Stimulated activated CD4-positive, alpha-beta T cell treated with anti-CD3 and anti-CD28 coated beads, Interleukin-4, amount 100 ng/mL, for 24 hours (primary cell): ENCODE results near the gene FAN1.
A peak's percentile ranks its signal among the peaks of the same experiment; 100 is the strongest.
"Not testable (repeated sequence)": the region's sequence is repeated elsewhere in the genome, so short reads cannot be mapped to it uniquely, and the experiment has no call there.

ENCODE experiments used
- DNase-seq: peaks from one replicate; pipeline ENCODE4 v3.0.0-alpha.2; 2020

Gene FAN1

DNA sequence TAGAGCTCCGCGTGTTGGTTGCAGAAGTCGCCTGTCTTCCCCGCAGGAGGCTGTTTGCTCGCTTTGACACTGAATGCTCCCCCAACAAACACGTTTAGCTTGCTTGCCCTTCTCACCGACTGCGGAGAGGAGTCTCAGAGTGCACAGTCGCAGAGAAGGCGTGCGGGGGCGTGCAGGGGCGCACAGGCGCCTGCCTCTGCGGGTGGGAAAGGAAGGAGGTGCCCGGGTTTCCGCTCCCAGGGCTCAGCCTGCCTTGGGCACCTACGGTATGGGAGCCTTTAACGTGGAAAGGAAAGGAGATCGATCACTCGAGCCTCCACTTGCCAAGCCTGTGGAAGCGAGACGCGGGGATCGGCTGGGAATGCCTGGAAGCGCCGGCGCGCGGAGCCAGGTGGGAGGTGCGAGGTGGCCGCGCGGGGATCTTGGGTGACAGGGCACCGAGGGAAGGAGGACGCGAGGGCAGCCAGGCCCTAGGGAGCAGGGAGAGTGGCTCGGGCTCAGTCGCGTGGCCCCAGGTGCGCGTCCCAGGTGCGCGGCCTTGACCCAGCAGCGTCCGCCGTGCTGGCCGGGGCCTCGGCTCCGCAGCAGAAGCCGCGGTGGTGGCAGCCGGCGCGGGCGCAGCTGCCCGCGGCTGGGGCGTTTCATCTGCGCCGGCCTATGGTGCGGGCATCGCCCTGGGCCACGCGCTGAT is at the start of gene FAN1:
Gene FAN1, plus strand, starts transcription at position 419 of the 691 bp plus-strand sequence. CDS start 749 bp downstream, outside the sequence.
- peak; percentile 85 for DNase-seq

DNA sequence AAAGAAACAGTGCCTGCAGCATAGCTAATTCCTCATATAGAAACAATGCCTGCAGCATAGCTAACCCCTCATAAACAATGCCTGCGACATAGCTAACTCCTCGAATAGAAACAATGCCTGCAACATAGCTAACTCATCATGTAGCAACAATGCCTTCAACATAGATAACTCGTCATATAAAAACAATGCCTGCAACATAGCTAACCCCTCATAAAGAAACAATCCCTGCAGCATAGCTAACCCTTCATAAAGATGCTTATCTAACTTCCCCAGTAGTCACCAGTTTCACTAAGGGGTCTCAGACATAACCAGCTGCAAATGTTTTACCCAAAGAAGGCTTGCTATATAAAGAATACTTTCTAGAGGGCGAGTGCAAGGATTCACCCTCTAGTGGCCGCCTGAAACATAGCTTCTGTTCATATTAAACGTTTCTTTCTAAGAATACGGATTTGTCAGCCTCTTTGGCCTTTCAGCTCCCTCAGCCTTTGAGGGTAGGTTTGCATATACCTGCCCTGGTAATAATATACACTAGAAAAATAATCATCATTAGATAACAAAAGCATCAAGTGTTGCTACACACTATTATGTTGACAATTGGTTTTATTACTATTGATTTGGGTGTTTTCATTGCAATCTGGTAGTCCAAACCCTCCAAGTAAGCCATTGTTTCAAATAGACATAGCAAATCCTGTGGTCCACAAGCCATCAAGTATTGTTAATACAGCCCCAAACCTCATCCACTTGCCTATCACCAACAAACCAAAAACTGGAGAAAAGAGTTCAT is 44.4 kb upstream of the FAN1 start:
- no peak for DNase-seq

DNA sequence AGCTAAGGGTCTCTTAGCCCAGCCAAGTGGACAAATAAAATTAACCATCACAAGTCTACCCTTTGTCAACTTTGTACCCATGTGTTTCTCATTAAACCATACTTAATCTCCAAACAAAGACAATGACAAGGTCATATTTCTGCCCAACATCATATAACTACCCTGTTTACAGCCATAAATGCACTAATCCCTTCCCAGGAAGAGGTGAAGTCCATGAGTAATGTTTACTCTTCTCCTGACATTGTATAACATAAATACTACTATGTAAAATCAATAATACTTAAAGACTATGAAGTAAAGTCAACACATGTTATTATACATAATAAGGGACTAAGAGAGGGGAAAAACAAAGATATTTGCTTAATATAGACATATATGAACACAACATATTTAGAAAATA is 38.5 kb upstream of the FAN1 start:
- no peak for DNase-seq

DNA sequence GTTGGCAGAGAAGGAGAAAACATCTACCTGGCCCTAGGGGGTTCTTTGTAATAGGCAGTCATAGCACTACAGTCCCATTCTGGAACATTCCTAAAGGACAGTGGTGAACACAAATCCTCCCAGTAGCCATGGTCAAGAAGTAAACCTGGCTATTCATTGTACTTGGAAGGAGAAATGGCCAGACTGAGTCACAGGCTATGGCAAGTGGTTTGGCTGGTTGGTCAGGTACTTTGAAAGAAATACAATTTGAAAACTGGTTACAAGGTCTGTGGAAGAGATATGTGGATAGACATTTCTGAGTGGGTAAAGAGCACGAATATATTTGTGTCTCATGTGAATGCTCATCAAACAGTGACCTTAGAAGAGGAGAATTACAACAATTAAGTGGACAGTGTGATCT is 33.0 kb upstream of the FAN1 start:
- DNase-seq, result no peak

DNA sequence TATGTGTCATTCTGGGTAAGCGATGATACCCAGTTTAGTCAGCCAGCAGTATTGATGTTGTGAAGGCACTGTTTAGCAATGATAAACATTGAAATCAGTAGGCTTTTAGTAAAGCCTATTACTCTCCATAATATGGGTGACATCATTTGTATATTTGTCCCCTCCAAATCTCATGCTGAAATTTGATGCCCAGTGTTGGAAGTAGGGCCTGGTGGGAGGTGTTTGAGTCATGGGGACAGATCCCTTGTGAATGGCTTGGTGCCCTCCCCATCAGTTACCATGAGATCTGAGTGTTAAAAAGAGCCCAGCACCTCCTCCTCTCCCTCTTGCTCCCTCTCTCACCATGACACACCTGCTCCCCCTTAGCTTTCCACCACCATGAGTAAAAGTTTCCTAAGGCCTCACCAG is 31.4 kb upstream of the FAN1 start:
- peak; percentile 7 for DNase-seq

DNA sequence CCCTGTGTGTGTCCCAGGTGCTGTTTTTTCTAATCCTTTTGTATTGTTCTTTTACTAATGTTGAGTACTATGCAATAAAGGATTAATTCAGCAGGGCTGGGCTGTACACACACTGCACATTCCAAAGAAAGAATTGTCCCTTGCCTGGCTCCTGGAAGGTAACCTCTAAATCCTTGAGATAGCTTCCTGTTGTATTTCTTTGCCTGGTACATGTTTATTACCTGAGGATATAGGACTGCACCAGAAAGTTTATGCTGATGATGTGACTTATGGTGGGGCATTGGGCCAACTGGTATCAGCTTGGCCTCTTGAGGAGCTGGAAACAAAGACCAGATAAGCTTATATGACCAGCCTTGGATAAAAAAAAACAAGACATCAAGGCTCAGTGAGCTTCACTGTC is 26.6 kb upstream of the FAN1 start:
- no peak for DNase-seq

DNA sequence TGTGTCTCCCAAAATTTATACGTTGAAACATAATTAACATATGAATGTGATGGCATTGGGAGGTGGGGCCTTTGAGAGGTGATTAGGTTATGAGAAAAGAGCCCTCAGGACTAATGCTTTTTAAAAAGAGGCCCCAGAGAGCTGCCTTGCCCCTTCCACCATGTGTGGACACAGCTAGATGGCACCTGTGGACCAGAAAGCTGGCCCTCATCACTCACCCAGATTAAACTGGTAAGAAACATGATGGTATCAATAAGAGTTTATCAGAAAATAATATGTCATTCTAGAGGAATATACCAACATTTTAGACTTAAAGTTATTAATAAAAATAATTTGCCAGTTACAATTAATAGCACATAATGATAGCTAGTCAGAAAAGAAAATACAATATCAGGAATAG is 25.2 kb upstream of the FAN1 start:
- DNase-seq, result no peak

DNA sequence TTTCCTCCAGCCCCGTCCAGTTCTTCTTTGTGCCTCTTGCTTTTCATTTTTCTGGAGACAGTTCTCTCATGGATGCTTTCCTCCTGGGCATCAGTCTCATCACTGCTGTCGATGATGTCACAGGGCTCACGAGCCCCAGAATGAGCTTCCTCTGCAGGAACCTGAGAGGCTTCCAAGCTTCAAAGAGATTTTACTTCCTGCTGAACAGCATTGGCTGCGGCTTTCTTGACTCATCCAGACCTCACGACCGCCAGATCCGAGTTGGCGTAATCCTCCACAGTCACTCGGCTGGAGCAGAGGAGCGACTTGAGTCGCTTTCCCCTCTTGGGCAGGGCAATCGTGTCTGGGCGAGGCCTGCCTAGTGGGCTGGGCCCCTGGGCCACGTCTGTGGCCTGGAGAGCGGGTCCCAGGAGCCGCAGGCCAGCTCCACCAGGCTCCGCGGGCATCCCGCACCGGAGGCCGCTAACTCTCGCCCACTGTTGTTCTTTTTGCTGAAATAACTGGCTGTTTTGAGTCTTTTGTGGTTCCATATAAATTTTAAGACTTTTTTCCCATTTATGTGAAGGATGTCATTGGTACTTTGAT is 20.8 kb upstream of the FAN1 start:
- peak; percentile 28 for DNase-seq

DNA sequence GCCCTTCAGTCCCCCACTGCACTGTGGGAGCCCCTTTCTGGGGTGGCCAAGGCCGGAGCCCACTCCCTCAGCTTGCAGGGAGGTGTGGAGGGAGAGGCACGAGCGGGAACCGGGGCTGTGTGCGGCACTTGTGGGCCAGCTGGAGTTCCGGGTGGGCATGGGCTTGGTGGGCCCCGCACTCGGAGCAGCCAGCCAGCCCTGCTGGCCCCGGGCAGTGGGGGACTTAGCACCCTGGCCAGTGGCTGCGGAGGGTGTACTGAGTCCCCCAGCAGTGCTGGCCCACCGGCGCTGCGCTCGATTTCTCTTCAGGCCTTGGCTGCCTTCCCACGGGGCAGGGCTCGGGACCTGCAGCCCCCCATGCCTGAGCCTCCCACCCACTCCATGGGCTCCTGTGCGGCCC is 20.0 kb upstream of the FAN1 start:
- DNase-seq, result not testable (repeated sequence)

DNA sequence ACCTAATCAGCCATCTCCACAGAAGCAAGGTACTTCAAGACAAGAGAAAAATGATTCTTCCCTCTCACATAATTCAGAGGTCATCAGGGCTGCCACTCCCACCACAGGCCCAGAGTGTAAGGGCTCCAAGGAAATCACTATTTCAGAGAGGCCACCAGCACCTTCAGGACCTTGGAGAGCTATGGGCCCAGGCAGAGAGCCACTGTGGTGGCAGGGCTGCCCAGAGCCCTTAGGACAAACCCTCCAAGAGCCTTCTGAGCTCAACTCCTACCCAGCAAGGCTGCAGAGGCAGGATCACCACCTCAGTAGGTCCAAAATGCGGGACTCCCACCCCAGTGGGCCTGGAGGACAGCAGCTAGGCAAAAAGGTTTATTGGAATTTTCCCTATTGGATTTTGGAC is 17.9 kb upstream of the FAN1 start:
- no peak for DNase-seq

DNA sequence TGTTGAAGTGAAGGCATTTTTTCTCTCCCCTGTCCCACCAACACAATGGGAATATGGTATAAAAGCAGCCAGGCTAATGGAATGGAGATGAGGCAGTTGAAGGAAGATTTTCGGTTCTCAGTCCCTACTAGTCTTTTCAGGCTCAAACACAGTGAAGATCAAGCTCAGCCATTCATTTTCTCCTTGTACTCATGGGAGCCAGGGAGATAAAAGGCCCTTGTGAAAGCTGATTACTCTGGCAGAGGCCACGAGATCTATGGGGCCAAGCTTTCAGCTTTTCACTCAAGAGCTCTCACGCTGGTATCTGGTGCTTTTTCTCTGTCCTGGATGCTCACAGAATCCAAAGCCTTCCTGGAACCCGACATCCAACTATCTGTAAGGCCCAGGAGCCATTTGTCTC is 14.5 kb upstream of the FAN1 start:
- DNase-seq, result no peak

DNA sequence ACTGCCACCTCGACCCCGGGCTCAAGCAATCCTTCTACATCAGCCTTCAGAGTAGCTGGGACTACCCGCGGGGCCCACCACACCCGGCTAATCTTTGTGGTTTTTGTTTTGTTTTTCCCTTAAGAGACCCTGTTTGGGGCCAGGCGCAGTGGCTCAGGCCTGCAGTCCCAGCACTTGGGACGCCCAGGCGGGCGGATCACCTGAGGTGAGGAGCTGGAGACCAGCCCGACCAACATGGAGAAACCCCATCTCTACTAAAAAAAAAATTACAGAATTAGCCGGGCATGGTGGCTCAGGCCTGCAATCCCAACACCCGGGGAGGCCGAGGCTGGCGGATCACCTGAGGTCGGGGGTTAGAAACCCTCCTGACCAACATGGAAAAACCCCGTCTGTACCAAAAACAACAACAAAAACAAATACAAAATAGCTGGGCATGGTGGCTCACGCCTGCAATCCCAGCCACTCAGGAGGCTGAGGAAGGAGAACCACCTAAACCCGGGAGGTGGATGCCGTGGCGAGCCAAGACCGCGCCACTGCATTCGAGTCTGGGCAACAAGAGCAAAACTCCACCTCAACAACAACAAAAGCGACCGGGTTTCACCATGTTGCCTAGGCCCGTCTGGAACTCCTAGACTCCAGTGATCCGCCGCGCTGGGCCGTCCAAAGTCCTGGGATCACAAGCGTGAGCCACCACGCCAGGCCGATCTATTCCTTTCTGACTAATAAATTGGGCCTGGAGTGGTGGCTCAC is 8.1 kb upstream of the FAN1 start:
- DNase-seq, result no peak

DNA sequence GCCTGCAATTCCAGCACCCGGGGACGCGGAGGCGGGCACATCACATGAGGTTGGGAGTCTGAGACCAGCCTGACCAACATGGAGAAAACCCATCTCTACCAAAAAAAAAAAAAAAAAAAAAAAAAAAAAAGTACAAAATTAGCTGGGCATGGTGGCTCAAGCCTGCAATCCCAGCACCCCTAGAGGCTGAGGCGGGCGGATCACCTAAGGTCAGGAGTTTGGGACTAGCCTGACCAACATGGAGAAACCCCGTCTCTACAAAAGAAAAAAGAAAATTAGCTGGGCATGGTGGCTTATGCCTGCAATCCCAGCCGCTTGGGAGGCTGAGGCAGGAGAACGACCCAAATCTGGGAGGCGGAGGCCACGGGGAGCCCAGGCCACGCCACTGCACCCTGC is 7.5 kb upstream of the FAN1 start:
- no peak for DNase-seq

DNA sequence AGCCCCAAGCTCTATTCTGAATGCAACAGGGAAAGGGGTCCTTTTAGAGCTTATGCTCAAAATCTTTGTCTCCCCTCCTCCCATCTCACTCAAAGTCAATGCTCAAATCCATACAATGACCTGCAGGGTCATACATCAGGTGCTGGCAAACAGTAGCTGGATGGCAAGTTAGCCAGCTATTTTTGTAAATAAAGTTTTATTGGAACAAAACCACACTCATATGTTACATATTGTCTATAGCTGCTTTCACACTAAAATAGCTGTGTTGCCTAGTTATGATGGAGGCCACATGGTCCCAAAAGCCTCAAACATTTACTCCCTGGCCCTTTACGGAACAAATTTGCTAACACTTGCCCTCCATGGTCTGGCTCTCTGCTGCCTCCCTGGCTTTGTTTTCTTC is 1.8 kb upstream of the FAN1 start:
- no peak for DNase-seq

DNA sequence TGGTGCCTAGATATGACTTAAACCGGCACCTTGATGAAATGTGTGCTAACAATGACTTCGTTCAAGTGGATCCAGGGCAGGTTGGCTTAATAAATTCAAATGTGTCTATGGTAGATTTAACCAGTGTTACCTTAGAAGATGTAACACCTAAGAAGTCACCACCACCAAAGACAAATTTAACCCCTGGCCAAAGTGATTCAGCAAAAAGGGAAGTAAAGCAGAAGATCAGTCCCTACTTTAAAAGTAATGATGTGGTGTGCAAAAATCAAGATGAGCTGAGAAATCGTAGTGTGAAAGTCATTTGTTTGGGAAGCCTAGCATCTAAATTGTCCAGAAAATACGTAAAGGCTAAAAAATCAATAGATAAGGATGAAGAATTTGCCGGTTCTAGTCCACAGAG is 1.1 kb downstream of the FAN1 start:
- DNase-seq, result no peak

DNA sequence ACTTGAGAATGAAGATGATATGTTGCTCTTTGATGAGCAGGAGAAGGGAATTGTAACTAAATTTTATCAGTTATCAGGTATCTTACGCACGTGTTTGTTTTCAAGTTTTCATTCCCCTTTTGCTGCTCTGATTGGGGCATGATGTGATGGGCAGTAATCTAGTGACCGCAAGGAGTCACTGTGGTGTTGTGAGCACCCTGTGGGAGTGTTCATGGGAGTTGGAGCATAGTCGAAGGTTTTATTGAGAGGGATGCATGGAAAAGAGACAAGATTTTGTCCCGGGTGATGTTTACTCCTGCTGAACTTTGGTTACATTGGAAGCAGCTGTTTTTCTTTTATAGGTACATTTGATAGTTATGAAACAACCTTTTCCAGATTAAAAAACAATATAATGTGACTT is 2.1 kb downstream of the FAN1 start:
- no peak for DNase-seq

DNA sequence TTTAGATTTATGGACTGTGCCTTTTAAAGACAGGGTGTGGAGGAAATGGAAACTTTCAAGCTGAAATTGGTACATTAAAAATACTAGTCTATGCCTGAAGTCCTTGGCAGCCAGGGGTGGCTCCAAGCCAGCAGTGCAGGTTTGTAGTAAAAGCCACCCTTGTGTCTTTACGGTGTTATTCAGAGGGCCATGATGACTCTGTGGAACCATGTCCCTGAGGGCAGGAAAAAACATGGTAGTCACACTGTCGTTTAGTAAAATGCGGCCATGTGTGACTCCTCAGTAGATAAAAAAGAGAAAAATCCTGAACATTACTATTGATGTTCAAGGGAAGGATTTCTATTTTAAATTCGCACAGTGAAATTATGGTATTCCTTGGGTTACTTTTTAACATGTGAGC is 2.7 kb downstream of the FAN1 start:
- no peak for DNase-seq

DNA sequence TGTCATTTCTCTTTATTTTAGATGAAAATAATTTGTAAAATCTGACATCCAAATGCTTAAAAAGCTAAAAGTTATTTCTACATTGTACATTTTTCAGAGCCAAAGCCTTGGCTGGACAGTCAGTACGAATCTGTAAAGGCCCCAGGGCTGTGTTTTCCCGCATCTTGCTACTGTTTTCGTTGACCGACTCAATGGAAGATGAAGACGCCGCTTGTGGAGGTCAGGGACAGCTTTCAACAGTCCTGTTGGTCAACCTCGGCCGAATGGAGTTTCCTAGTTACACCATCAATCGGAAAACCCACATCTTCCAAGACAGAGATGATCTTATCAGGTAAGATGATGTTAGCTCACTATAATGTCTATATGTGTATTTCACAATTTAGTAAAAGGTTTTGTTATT is 10.0 kb downstream of the FAN1 start:
- DNase-seq, result no peak

DNA sequence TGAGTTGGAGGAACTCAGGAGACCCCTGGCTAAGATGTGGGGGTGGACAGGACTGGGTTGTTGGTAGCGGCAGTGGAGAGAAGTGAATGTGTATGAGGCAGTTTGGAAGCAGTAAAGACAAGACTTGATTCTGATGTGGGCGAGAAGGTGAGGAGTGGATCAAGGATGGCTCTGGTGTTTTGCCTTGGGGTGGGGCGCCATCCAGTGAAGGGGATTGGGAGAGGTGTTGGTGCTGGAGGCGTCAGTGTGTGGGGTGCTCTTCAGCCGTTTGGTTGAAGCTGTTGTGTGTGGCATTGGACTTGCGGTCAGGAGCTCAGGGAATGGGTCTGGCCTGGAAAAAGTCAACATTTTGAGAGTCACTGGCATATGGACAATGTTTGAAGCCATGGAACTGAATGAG is 13.3 kb downstream of the FAN1 start:
- no peak for DNase-seq

DNA sequence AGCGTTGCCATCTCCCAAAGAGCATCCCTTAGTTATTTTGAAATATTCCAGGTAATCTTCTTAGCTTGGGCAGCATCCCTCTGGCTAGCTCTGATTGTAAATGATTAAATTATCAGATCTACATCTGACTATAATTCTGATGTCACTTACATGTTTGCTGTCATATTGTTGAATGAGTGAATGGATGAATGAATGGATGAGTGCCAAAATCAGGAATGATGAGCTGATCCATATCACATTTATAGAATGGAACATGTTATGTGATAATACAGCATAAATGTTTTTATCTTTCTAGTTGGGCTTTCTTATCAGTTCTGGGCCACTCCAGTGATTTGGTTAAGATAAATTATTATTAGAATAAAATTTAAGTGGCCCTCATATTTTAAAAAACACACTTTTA is 14.0 kb downstream of the FAN1 start:
- DNase-seq, result no peak

DNA sequence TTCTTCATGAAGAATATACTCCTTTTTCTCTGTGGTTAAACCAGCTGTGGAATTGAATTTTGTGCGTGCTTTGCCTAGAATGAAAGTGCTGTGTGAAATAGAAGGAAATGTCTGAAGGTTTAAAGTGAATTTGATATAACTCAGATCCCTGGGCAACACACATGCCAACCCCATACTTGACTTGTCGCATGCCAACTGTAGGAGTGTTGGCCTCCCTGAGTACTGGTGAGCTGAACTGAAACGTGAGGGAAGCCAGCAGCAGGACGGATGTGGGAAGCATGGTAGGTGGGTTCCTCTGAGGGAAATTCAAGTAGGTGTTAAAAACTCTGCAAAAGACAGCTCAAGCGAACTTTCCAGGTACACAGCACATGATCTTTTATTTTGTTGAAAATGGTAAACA is 14.7 kb downstream of the FAN1 start:
- no peak for DNase-seq

DNA sequence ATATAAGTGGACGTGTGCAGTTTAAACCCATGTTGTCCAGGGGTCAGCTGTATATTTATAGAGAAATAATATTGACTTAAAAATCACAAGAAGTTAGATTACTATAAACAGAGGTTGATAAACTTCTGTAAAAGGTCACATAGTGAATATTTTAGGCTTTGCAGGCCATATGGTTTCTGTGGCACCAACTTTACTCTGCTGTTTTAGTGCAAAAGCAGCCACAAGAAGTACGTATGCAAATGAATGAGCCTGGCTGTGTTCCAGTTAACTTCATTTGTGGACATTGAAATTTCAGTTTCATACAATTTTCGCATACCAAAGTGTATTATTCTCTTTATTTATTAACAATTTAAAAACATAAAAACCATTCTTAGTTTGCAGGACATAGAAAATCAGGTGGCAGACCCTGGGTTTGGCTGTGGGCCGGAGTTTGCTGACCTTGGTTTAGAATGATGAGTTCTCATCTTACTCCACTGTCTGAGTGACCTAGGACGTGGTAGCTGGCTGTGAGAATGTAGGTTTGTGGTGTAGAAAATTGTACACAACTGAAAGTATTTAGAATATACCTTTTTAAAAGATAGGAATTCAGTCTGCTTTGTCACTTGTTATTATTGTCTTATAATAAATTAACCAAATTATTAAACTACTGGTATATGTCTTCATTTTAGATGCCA is 16.3 kb downstream of the FAN1 start:
- no peak for DNase-seq

DNA sequence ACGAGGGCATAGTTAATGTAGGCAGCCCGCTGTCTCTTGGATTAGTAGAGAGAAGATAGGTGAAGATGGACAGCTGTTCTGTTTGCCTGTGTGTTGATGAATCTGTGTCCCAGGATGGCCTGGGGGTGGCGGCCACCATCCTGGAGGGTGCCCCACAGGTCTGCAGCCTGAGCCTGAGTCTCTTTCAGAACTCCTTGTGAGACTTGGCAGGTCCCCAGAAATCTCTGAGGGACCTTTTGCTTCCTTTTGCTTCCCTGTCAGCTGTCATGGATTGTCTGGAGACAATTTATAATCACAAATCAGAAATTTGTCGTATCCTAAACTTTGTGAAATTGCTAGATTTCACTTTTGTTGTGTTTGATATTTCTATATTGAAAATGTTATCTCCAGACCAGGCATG is 17.4 kb downstream of the FAN1 start:
- DNase-seq, result no peak
